Measurements from ENCODE around the gene PCDHGA5. TPM values are rescaled to one million over a fixed set of nuclear protein-coding genes. Genes with fewer than 3 reads are reported as not detected.
"Not testable (repeated sequence)": the region's sequence is repeated elsewhere in the genome, so short reads cannot be mapped to it uniquely, and the experiment has no call there.

PCDHGA5 gene
- total RNA-seq, 1 donor from 2014 or later, result 0.41 TPM

- intact Hi-C loops (cut with micrococcal nuclease), result no loop called here
These were observed 19.4 kb downstream of the PCDHGA5 start for GRCh38 chr5:141383345-141383744.

DNA sequence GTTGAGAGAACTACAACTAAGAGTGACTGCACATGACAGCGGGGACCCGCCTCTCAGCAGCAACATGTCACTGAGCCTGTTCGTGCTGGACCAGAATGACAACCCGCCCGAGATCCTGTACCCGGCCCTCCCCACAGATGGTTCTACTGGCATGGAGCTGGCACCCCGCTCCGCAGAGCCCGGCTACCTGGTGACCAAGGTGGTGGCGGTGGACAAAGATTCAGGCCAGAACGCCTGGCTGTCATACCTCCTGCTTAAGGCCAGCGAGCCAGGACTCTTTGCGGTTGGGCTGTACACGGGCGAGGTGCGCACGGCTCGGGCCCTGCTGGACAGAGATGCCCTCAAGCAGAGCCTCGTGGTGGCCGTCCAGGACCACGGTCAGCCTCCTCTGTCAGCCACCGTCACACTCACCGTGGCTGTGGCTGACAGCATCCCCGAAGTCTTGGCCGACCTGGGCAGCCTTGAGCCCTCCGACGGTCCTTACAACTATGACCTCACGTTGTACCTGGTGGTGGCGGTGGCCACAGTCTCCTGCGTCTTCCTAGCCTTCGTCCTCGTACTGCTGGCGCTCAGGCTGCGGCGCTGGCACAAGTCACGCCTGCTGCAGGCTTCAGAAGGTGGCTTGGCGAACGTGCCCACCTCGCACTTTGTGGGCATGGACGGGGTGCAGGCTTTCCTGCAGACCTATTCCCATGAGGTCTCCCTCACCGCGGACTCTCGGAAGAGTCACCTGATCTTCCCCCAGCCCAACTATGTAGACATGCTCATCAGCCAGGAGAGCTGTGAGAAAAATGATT lies 20.7 kb downstream of the PCDHGA5 start:
- intact Hi-C loops (cut with micrococcal nuclease), result no loop called here

GRCh38 chr5:141387557-141388311 lies 23.8 kb downstream of the PCDHGA5 start, which contains the start of gene PCDHGB4:
Gene PCDHGB4, plus strand, starts transcription at chr5:141387698. Its CDS starts 187 bp downstream, at chr5:141387885.
- intact Hi-C loops (cut with micrococcal nuclease), result not testable (repeated sequence)

DNA sequence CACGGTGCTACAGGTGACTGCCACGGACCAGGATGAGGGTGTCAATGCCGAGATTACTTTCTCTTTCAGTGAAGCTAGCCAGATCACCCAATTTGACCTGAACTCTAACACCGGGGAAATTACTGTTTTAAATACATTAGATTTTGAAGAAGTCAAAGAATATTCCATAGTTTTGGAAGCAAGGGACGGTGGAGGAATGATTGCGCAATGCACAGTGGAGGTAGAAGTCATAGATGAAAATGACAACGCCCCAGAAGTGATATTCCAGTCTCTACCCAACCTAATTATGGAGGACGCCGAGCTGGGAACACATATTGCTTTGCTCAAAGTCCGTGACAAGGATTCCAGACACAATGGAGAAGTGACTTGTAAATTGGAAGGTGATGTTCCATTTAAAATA lies 24.7 kb downstream of the PCDHGA5 start:
- intact Hi-C loops (cut with micrococcal nuclease), result no loop called here

GRCh38 chr5:141389153-141390042 lies 25.4 kb downstream of the PCDHGA5 start:
- intact Hi-C loops (cut with micrococcal nuclease), result no loop called here

DNA sequence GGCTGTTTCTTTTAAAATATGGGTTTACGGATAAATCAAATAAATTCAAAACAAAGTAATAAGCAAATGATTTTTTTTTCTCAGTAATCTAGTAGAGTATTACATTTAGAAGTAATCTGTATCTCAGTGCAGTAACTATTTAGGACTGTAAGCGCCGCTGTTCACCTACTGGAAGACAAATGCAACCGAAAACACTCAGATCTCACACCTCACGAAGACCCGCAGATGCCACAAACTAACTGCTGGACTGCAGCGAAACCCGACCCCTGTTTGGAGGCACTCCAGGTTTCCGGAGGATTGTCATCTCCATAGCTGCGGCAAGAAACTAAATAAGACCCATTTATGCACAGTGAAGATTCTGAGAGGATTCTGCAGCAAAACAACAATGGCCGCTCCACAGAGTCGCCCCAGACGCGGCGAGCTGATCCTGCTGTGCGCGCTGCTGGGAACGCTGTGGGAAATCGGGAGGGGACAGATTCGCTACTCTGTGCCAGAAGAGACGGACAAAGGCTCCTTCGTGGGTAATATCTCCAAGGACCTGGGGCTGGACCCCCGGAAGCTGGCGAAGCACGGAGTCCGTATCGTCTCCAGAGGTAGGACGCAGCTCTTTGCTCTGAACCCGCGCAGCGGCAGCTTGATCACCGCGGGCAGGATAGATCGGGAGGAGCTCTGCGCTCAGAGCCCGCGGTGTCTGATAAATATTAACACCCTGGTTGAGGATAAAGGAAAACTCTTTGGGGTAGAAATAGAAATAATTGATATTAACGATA lies 28.7 kb downstream of the PCDHGA5 start, which contains the start of gene PCDHGA8:
Gene PCDHGA8 (plus strand): TSS at position 205 of the 770 bp plus-strand sequence. CDS start 181 bp downstream, at position 386.
- intact Hi-C loops (cut with micrococcal nuclease), result no loop called here

DNA sequence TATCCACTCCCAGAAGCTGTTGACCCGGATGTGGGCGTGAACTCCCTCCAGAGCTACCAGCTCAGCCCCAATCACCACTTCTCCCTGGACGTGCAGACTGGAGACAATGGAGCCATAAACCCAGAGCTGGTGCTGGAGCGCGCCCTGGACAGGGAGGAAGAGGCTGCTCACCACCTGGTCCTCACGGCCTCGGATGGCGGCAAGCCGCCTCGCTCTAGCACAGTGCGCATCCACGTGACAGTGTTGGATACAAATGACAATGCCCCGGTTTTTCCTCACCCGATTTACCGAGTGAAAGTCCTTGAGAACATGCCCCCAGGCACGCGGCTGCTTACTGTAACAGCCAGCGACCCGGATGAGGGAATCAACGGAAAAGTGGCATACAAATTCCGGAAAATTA lies 29.3 kb downstream of the PCDHGA5 start:
- intact Hi-C loops (cut with micrococcal nuclease), result no loop called here

GRCh38 chr5:141394401-141395187 lies 30.6 kb downstream of the PCDHGA5 start:
- intact Hi-C loops (cut with micrococcal nuclease), result not testable (repeated sequence)

- intact Hi-C loops (cut with micrococcal nuclease), result not testable (repeated sequence)
These were observed 34.0 kb downstream of the PCDHGA5 start, which contains the start of gene PCDHGB5 for GRCh38 chr5:141397756-141398551. Gene PCDHGB5, plus strand, starts transcription at chr5:141397947. Its CDS starts 181 bp downstream, at chr5:141398128.

- intact Hi-C loops (cut with micrococcal nuclease), result no loop called here
These were observed 34.6 kb downstream of the PCDHGA5 start for GRCh38 chr5:141398608-141399007.

DNA sequence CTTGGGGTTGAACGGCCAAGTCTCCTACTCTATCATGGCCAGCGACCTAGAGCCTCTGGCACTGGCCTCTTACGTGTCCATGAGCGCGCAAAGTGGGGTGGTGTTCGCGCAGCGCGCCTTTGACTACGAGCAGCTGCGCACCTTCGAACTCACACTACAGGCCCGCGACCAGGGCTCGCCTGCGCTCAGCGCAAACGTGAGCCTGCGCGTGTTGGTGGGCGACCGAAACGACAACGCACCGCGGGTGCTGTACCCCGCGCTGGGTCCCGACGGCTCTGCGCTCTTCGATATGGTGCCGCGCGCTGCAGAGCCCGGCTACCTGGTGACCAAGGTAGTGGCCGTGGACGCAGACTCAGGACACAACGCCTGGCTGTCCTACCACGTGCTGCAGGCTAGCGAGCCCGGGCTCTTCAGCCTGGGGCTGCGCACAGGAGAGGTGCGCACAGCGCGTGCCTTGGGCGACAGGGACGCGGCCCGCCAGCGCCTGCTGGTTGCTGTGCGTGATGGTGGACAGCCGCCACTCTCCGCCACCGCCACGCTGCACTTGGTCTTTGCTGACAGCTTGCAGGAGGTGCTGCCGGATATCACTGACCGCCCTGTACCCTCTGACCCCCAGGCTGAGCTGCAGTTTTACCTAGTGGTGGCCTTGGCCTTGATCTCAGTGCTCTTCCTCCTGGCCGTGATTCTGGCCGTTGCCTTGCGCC lies 35.7 kb downstream of the PCDHGA5 start:
- intact Hi-C loops (cut with micrococcal nuclease), result no loop called here

DNA sequence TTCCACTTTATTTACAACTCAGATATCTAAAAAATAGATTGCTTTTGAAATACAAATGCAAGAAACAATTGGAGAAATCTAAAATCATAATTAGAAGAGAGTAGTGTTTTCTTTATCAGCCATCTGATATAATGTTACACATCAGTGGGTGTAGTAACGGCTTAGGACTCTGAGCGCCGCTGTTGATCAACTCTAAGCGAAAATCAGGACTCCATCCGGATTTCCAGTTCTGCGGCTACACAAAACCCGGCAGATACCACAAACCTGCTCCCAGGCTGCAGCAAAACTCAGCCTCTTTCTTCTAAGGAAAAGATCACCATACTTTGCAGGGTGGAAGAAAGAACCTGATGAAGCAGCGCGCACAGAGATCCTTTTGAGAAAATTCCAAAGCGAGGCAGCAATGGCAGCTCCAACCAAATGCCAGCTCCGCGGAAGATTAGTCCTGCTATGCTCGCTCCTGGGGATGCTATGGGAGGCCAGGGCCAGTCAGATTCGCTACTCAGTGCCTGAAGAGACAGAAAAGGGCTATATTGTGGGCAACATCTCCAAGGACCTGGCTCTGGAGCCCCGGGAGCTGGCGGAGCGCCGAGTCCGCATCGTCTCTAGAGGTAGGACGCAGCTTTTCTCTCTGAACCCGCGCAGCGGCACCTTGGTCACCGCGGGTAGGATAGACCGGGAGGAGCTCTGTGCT lies 38.7 kb downstream of the PCDHGA5 start, which contains the start of gene PCDHGA9:
Gene PCDHGA9 (plus strand): TSS at position 226 of the 691 bp plus-strand sequence. CDS start 175 bp downstream, at position 401.
- intact Hi-C loops (cut with micrococcal nuclease), result no loop called here

DNA sequence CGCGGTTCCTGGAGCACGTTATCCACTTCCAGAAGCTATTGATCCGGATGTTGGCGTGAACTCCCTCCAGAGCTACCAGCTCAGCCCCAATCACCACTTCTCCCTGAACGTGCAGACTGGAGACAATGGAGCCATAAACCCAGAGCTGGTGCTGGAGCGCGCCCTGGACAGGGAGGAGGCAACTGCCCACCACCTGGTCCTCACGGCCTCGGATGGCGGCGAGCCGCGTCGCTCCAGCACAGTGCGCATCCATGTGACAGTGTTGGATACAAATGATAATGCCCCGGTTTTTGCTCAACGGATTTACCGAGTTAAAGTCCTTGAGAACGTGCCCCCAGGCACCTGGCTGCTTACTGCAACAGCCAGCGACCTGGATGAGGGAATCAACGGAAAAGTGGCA lies 39.4 kb downstream of the PCDHGA5 start:
- intact Hi-C loops (cut with micrococcal nuclease), result no loop called here

DNA sequence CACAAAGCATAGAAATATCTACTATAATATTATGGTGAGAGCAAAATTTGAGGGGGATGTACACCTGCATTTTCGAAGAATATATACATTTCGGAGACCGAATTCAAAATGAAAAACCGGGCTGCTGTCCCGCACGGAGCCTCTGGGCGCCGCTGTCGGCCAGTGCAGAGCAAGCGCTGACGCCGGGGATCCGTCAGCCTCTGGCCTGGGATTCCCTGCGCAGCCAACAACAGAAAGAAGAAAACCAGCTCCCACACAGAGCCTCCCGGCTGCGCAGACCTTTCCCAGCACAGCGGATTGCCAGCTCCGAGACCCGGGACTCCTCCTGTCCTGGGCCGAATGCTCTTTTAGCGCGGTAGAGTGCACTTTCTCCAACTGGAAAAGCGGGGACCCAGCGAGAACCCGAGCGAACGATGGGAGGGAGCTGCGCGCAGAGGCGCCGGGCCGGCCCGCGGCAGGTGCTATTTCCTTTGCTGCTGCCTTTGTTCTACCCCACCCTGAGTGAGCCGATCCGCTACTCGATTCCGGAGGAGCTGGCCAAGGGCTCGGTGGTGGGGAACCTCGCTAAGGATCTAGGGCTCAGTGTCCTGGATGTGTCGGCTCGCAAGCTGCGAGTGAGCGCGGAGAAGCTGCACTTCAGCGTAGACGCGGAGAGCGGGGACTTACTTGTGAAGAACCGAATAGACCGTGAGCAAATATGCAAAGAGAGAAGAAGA lies 44.0 kb downstream of the PCDHGA5 start, which contains the start of gene PCDHGB6:
Gene PCDHGB6 (plus strand): TSS at position 232 of the 716 bp plus-strand sequence. CDS start 182 bp downstream, at position 414.
- intact Hi-C loops (cut with micrococcal nuclease), result not testable (repeated sequence)

- intact Hi-C loops (cut with micrococcal nuclease), result loop anchor here (5.0 to 10.0 kb wide), 2 partner anchors 87 to 175 kb away; partner anchors contain the start of gene TAF7
These were observed 45.8 kb downstream of the PCDHGA5 start for GRCh38 chr5:141409598-141410306.

DNA sequence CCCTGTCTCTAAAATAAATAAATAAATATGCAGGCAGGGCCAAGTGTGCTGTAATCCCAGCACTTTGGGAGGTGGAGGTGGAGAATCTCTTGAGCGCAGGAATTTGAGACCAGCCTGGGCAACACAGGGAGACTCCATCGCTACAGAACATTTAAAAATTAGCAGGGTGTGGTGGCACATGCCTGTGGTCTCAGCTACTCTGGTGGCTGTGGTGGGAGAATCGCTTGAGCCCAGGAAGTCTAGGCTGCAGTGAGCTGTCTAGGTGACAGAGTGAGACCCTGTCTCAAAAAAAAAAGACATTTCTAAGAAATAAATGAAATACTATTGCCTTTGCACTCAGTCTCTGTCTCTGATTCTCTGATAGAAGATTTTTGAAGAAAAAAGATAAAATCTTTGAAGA lies 47.6 kb downstream of the PCDHGA5 start:
- intact Hi-C loops (cut with micrococcal nuclease), result loop anchor here (5.0 to 10.0 kb wide), 2 partner anchors 89 to 177 kb away; partner anchors contain the start of gene TAF7
